Esophagus (tissue), 2 donors: ENCODE measurements around the gene SSBP3. TPM values are rescaled to one million over a fixed set of nuclear protein-coding genes. Genes with fewer than 3 reads are reported as not detected.
"Not testable (repeated sequence)": the region's sequence is repeated elsewhere in the genome, so short reads cannot be mapped to it uniquely, and the experiment has no call there.

Source experiments
- H3K27ac ChIP-seq, 2 donors: one replicate each; pipeline ENCODE4 v1.5.1; 2013; ENCODE audit warnings: low read depth in 2 of 2, mild to moderate bottlenecking in 2 of 2, inconsistent platforms in 1 of 2, low read length in 1 of 2, moderate library complexity in 1 of 2
- H3K27me3 ChIP-seq, 2 donors: one replicate each; pipeline ENCODE4 v1.6.1; 2013; ENCODE audit warnings: low read length in 2 of 2, control low read depth in 1 of 2, mild to moderate bottlenecking in 1 of 2; ENCODE audit not compliant: insufficient read depth in 2 of 2, control insufficient read depth in 1 of 2
- H3K36me3 ChIP-seq, 2 donors: one replicate each; pipeline ENCODE4 v1.6.1; 2013; ENCODE audit warnings: low read length in 1 of 2; ENCODE audit not compliant: control insufficient read depth in 2 of 2, insufficient read depth in 2 of 2
- H3K4me1 ChIP-seq, 2 donors: one replicate each; pipeline ENCODE4 v1.6.1; 2013; ENCODE audit warnings: low read length in 1 of 2; ENCODE audit not compliant: control insufficient read depth in 2 of 2, insufficient read depth in 2 of 2
- H3K4me3 ChIP-seq, 2 donors: one replicate each; pipeline ENCODE4 v1.5.1; 2013; ENCODE audit warnings: low read length in 2 of 2, mild to moderate bottlenecking in 2 of 2, low read depth in 1 of 2, moderate library complexity in 1 of 2
- H3K9me3 ChIP-seq, 2 donors: one replicate each; pipeline ENCODE4 v1.6.1; 2013; ENCODE audit warnings: mild to moderate bottlenecking in 2 of 2, low read depth in 1 of 2, low read length in 1 of 2, moderate library complexity in 1 of 2; ENCODE audit not compliant: control insufficient read depth in 2 of 2, insufficient read depth in 1 of 2
- WGBS, 2 donors: extraction: QIAGEN DNeasy Blood & Tissue Kit; methylation state at CpG; one replicate each; pipeline ENCODE4 v1.1.7; 2013; 5-methylcytosine and 5-hydroxymethylcytosine counted together
- polyA plus RNA-seq, 2 donors: library from polyadenylated mRNA; stranded (reverse); fragments of 200-250 nt; gene quantifications; one replicate each; pipeline ENCODE4 v1.2.3, GENCODE V29; 2013
- donor health status: healthy with polysubstance abuse.
- donor health status: Bipolar disorder and iron deficiency.

SSBP3 gene
- polyA plus RNA-seq, 2 donors, result 30.7 to 39.0 TPM

DNA sequence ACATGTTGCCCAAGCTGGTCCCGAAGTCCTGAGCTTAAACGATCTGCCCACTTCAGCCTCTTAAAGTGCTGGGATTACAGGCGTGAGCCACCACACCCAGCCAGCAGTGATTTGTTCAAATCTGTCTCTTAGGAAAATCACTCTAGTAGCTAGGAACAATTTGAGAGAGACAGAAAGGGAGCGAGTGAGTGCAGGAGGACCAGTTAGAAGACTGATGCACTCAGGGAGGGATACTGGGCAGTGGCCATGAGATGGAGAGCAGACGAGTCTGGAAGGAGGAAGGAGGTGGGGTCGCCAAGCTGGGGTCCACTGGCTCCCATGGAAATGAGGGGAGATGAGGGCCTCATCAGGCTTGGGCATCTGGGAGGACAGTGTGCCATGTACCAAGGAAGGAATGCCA, 23.6 kb upstream of the SSBP3 start:
- H3K4me1 ChIP-seq, result no peaks in the 10 kb centered on the region
- no peak overlapping the region for H3K27ac ChIP-seq
- H3K27me3 ChIP-seq, result no peaks in the 10 kb centered on the region
- no peak overlapping the region for H3K4me3 ChIP-seq
- H3K36me3 ChIP-seq, result no peaks in the 10 kb centered on the region
- H3K9me3 ChIP-seq, result no peaks in the 10 kb centered on the region
- 87 to 89% methylated on average over 6 of the region's 6 CpGs for WGBS, 2 donors

DNA sequence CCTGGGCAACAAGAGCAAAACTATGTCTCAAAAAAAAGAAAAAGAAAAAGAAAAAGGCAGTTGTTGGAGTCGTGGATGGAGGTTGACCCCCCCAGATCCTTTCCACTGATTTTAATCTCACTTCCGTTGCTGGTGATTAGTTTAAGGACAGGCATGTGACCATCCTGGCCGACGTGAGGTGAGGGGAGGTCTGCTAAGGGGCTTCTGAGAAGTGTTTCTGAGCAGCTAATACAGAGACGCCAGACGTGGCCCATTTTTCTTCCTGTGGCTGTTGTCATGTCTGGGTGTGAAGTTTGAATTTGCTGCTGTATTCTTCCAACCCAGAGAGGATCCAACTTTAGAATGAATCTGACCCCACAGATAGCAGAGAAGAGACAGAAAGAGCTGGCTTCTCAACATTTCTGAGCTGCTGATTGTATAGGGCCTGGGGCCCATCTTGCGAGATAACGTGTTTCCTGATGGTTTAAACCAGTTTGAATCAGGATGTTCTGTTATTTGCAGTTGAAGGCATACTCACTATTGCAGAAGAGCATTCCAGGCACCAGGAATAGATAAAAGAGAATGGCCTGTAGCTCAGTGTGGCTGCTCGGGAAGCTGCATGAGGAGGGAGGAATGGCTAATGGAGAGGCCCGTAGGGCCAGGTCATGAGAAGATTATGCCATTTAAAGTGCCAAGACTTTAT, 22.8 kb upstream of the SSBP3 start:
- 80 to 81% methylated on average over 10 of the region's 10 CpGs for WGBS, 2 donors
- Histone ChIP-seq H3K4me1 (no peaks in the 10 kb centered on the region), H3K4me3 (no peak overlapping the region)

DNA sequence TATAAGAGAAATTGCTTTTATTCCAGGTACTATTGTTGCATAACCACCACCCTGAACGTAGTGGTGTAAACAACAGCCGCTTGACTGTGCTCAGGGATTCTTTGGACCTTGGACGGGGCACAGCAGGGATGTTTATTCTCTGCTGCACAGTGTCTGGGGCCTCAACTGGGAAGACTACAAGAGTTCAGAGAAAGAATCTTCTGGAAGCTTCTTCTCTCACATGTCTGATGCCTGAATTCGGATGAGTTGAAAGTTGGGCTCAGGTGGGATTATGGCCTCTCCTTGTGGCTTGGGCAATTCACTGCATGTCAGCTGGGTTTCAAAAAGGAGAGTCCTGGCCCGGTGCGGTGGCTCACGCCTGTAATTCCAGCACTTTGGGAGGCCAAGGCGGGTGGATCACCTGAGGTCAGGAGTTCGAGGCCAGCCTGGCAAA, 19.0 kb upstream of the SSBP3 start:
- 80 to 86% methylated on average over 9 of the region's 9 CpGs for WGBS, 2 donors
- Histone ChIP-seq H3K4me3 (no peak overlapping the region), H3K27ac (no peak overlapping the region), H3K4me1 (no peaks in the 10 kb centered on the region), H3K36me3 (no peaks in the 10 kb centered on the region), H3K27me3 (no peaks in the 10 kb centered on the region), H3K9me3 (no peaks in the 10 kb centered on the region)

More for the DNA sequence above, 22.8 kb upstream of the SSBP3 start:
- H3K36me3 ChIP-seq, result no peaks in the 10 kb centered on the region
- H3K27me3 ChIP-seq, result no peaks in the 10 kb centered on the region
- H3K9me3 ChIP-seq, result no peaks in the 10 kb centered on the region
- H3K27ac ChIP-seq, result no peak overlapping the region

DNA sequence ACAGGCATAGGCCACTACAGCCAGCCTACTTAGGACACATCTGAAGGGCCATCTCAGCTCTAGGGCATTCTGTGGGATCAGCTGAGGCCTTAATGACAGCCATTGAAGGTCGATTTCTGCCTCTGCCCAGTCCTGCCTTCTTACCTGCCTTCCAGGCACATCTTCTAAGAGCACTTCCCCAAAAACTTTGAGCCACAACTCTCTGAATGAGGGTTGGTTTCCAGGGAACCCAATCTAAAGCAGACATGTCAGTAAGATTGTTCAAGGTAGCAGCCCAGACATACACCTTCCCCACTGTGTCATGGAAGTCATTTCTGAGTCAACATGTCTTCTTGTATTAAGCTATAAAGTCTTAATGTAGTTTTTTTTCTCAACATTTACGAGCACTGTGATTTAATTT, 18.2 kb upstream of the SSBP3 start:
- H3K4me1 ChIP-seq, result no peaks in the 10 kb centered on the region
- WGBS, 2 donors, result 70 to 81% methylated on average over 2 of the region's 2 CpGs
- H3K9me3 ChIP-seq, result no peaks in the 10 kb centered on the region
- no peak overlapping the region for H3K4me3 ChIP-seq
- H3K27ac ChIP-seq, result no peak overlapping the region
- H3K27me3 ChIP-seq, result no peaks in the 10 kb centered on the region
- H3K36me3 ChIP-seq, result no peaks in the 10 kb centered on the region

DNA sequence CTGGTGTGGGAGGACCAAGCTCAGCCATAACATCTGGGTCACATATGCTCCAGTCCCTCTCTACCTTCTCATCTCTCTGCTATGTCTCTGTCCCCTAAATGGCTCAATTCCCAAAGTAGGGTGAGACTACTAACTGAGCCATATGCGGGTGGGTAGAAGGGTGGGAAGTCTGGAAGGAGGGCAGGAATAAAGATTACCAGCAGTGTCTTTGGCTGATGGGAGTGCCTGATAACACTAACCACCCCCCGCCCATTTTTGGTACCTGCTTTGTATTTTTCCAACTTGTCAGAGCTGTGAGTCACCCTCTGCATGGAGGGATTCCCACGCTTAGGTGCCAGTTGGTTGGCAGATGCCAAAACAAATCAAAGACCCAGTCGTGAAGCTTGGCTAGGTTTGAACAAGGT, 14.9 kb upstream of the SSBP3 start:
- peak overlapping the region in 1 of 2 donors; percentile 33 for H3K27ac ChIP-seq
- no peaks in the 10 kb centered on the region for H3K36me3 ChIP-seq
- no peaks in the 10 kb centered on the region for H3K9me3 ChIP-seq
- H3K4me1 ChIP-seq, result no peaks in the 10 kb centered on the region
- 40 to 51% methylated on average over 4 of the region's 4 CpGs for WGBS, 2 donors
- H3K27me3 ChIP-seq, result no peaks in the 10 kb centered on the region
- H3K4me3 ChIP-seq, result no peak overlapping the region

DNA sequence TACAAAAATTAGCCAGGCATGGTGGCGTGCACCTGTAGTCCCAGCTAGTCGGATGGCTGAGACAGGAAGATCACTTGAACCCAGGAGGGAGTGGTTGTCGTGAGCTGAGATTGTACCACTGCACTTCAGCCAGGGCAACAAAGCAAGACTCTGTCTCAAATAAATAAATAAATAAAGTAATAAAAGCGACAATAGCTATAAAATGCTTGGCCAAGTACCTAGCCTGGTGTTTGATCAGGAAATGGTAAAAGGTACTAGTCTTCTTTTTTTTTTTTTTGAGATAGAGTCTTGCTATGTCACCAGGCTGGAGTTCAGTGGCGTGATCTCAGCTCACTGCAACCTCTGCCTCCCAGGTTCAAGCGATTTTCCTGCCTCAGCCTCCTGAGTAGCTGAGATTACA, 12.4 kb upstream of the SSBP3 start:
- H3K4me3 ChIP-seq, H3K27ac ChIP-seq, H3K27me3 ChIP-seq, H3K9me3 ChIP-seq, H3K36me3 ChIP-seq, H3K4me1 ChIP-seq: not testable (repeated sequence)
- WGBS, 2 donors, result 87 to 95% methylated on average over 6 of the region's 6 CpGs

DNA sequence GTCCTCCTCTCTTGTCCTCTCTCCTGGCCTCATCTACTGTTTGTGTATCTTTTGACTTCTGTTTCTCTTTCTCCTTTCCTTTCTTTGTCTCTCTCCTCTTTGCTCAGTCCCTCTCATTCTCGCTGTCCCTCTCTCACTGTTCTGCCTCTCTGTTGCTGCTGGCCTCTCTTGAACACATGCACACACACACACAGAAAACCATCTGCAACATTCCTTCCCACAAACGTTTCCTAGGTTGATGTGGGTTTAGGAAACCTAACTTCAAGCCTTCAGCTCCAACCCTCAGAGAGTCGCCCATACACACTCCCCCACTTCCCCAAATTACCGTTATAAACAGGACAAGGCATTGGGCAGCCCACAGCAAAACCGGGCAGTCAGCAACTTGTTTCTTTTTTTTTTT, 10.9 kb upstream of the SSBP3 start:
- no peak overlapping the region for H3K4me3 ChIP-seq
- H3K36me3 ChIP-seq, result no peaks in the 10 kb centered on the region
- H3K27me3 ChIP-seq, result no peaks in the 10 kb centered on the region
- WGBS, 2 donors, result 32 to 37% methylated on average over 5 of the region's 5 CpGs
- no peaks in the 10 kb centered on the region for H3K4me1 ChIP-seq
- H3K27ac ChIP-seq, result no peak overlapping the region
- H3K9me3 ChIP-seq, result no peaks in the 10 kb centered on the region

DNA sequence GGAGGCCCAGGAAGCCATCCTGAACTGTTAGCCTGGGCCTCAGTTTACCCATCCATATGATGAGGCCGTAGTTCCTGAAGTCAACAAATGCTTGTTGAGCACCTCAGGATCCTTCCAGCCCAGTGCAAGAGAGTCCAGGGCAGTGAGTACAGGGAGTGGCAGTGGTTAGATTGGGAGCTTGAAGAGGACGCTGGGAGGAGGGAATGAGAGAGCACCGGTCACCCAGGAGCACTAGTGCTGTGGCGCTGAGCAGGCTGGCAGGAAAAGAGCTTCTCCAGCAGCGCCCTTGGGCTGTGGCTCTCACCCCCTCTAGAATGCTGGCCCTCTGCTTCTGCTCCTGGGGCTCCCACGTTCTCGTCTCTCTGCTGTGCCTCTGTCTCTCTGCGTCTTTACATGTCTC, 10.2 kb upstream of the SSBP3 start:
- WGBS, 2 donors, result 78 to 79% methylated on average over 8 of the region's 8 CpGs
- H3K27me3 ChIP-seq, result no peaks in the 10 kb centered on the region
- H3K9me3 ChIP-seq, result no peaks in the 10 kb centered on the region
- no peak overlapping the region for H3K4me3 ChIP-seq
- H3K27ac ChIP-seq, result no peak overlapping the region
- H3K36me3 ChIP-seq, result no peaks in the 10 kb centered on the region
- no peaks in the 10 kb centered on the region for H3K4me1 ChIP-seq

DNA sequence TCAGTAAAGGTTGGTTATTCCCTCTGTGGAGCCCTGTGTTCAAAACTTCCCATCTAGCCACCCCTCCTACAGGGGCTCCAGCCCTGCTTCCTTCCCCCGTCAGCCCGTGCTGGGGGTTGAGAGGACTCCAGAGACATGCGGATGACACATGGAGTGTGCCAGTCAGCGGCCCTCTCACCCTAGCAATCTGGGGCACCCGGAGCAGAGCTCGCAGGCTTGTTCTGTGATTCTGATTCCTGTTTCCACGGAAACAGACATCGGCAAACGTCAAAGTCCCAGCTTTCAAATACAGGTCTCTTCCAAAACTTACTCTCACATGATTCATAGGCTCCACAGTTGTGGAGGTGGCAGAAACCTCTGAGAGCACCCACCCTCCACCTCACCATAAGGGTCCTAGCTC, 9.8 kb upstream of the SSBP3 start:
- 81 to 82% methylated on average over 9 of the region's 9 CpGs for WGBS, 2 donors
- no peaks in the 10 kb centered on the region for H3K9me3 ChIP-seq
- no peaks in the 10 kb centered on the region for H3K36me3 ChIP-seq
- no peaks in the 10 kb centered on the region for H3K27me3 ChIP-seq
- no peaks in the 10 kb centered on the region for H3K4me1 ChIP-seq
- H3K4me3 ChIP-seq, result no peak overlapping the region
- no peak overlapping the region for H3K27ac ChIP-seq

DNA sequence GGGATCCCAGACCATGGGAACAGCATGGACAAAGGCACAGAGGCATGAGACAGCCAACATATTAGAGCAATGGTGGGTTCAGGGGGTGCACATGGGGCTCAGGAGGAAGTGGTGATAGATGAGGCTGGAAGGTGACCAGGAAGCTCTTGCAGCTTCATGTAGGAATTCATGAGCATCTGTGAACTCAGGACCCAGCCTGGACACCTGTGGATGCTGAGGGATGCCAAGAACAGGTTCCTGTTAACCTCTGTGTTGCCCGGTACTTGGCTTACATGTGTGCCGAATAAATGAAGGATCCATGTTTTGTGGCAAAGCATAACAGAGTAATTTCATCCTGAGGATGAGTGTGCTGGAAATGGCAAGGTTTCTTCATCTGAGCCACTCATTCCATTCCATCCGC, 9.3 kb upstream of the SSBP3 start:
- H3K27ac ChIP-seq, result no peak overlapping the region
- no peaks in the 10 kb centered on the region for H3K27me3 ChIP-seq
- no peaks in the 10 kb centered on the region for H3K9me3 ChIP-seq
- H3K4me3 ChIP-seq, result no peak overlapping the region
- 96 to 97% methylated on average over 3 of the region's 3 CpGs for WGBS, 2 donors
- H3K4me1 ChIP-seq, result no peaks in the 10 kb centered on the region
- no peaks in the 10 kb centered on the region for H3K36me3 ChIP-seq
